Thoracic aorta (tissue), 2 donors: Measurements from ENCODE around the gene ROS1. TPM values are rescaled to one million over a fixed set of nuclear protein-coding genes. Genes with fewer than 3 reads are reported as not detected.
"Not testable (repeated sequence)": the region's sequence is repeated elsewhere in the genome, so short reads cannot be mapped to it uniquely, and the experiment has no call there.

Experiments used
- ATAC-seq: fragments of 150-250 bp; one replicate; pipeline ENCODE4 v1.8.0; 2017; ENCODE audit warnings: low read depth; ENCODE audit not compliant: insufficient number of reproducible peaks, low FRiP score
- DNase-seq: peaks from one replicate; pipeline ENCODE4 v3.0.0-alpha.2; 2020; ENCODE audit warnings: low spot score
- H3K27ac ChIP-seq, 2 donors: fragments of 200-600 bp; sonication (generic); 1 replicate in 1 of 2; 2 replicates in 1 of 2; pipeline ENCODE4 v1.5.1; 2016; ENCODE audit warnings: mild to moderate bottlenecking in 2 of 2, moderate library complexity in 2 of 2
- H3K27me3 ChIP-seq: fragments of 200-600 bp; sonication (generic); replicated peaks from 2 replicates; pipeline ENCODE4 v1.6.0; 2016; ENCODE audit warnings: mild to moderate bottlenecking; ENCODE audit not compliant: insufficient read depth
- H3K36me3 ChIP-seq: fragments of 200-600 bp; sonication (generic); one replicate; pipeline ENCODE4 v1.5.1; 2016
- H3K4me1 ChIP-seq, 2 donors: fragments of 200-600 bp; sonication (generic); 1 replicate in 1 of 2; 2 replicates in 1 of 2; pipeline versions ENCODE4 v1.5.1 to v1.6.0; 2016; ENCODE audit warnings: low read depth in 2 of 2, mild to moderate bottlenecking in 1 of 2; ENCODE audit not compliant: control insufficient read depth in 1 of 2
- H3K4me3 ChIP-seq: fragments of 200-600 bp; sonication (generic); 2 replicates; pipeline ENCODE4 v1.5.1; 2016; ENCODE audit warnings: mild to moderate bottlenecking
- H3K9me3 ChIP-seq: fragments of 200-600 bp; sonication (generic); 2 replicates; pipeline ENCODE4 v1.5.1; 2016
- CTCF ChIP-seq: fragments of 200-600 bp; sonication (generic); IDR thresholded peaks from one replicate; pipeline ENCODE4 v1.5.1; 2019; ENCODE audit warnings: antibody characterized with exemption
- total RNA-seq, 2 donors: library from RNA; depleted of rRNA; stranded (reverse); fragments of >200 nt; gene quantifications; one replicate each; pipeline versions ENCODE4 v1.1.0 to v1.2.3, GENCODE V29; 2016

ROS1 gene
- total RNA-seq, 2 donors from 2014 or later, result not detected

GRCh38 chr6:117448011-117448410 lies 22.3 kb upstream of the ROS1 start:
- Histone ChIP-seq H3K36me3 (no peaks in the 10 kb centered on the region), H3K27me3 (no peaks in the 10 kb centered on the region), H3K4me1 (peaks cover 11 to 30% of the 10 kb centered on the region in 2 donors), H3K9me3 (no peaks in the 10 kb centered on the region), H3K27ac (peak overlapping the region in 1 of 2 donors; percentile 37), H3K4me3 (peak overlapping the region; percentile 26)
- ATAC-seq (no peak), DNase-seq (no peak)
- no peak for TF ChIP-seq CTCF

DNA sequence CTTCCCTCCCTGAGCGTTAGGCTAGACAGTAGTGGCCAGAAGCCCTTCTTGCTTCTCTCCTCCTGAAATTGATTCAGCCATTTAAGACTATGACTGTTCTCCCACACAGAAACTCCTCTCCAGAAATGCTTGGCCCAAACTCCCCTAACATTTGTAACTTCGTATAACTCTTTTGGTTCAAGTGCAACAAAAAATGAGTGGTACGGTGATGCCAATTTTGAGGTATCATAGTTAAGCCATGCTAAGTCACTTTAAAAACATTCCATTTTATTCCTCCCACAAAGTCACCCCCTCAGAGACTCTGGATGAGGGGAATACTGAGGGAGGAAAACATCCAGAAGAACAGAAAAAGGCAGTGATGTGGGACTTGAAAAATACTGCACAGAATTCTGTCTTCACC lies 21.1 kb upstream of the ROS1 start:
- Histone ChIP-seq H3K9me3 (no peaks in the 10 kb centered on the region), H3K27me3 (no peaks in the 10 kb centered on the region), H3K27ac (peak overlapping the region in 1 of 2 donors; percentile 16), H3K4me1 (peaks cover 11 to 30% of the 10 kb centered on the region in 2 donors), H3K4me3 (no peak overlapping the region), H3K36me3 (no peaks in the 10 kb centered on the region)
- DNase-seq, result no peak
- TF ChIP-seq CTCF, result no peak
- ATAC-seq, result no peak

DNA sequence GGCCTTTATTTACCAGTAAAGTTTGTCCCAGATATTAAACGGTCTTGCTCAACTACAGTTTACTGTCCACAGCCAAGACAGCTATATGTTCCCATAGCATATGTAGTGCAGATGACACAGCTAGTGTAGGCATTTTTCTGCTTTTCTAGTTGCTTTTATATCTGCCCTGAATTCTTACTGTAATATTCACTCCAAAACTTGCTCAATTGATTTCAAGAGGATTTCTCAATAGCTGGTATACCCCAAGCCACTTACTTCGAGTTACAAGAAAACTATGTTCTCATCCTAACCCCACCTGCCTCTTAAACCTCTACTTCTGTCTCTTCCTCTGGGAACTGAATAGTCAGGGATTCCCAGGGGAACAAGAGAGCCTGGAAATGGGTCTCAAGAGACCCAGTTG lies 18.9 kb upstream of the ROS1 start:
- DNase-seq (no peak), ATAC-seq (no peak)
- Histone ChIP-seq H3K4me1 (peaks cover 9 to 25% of the 10 kb centered on the region in 2 donors), H3K9me3 (no peaks in the 10 kb centered on the region), H3K4me3 (no peak overlapping the region), H3K36me3 (no peaks in the 10 kb centered on the region), H3K27ac (no peak overlapping the region), H3K27me3 (no peaks in the 10 kb centered on the region)
- no peak for TF ChIP-seq CTCF

DNA sequence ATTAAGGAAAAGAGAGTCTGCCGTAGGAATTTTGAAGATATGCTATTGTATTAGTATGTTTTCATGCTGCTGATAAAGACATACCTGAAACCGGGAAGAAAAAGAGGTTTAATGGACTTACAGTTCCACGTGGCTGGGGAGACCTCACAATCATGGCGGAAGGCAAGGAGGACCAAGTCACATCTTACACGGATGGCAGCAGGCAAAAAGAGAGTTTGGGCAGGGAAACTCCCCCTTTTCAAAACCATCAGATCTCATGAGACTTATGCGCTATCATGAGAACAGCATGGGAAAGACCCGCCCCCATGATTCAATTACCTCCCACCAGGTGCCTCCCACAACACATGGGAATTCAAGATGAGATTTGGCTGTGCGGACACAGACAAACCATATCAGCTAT lies 16.6 kb upstream of the ROS1 start:
- not testable (repeated sequence) for H3K27me3 ChIP-seq, H3K4me1 ChIP-seq, ATAC-seq, DNase-seq, H3K27ac ChIP-seq, H3K9me3 ChIP-seq, H3K36me3 ChIP-seq, H3K4me3 ChIP-seq

DNA sequence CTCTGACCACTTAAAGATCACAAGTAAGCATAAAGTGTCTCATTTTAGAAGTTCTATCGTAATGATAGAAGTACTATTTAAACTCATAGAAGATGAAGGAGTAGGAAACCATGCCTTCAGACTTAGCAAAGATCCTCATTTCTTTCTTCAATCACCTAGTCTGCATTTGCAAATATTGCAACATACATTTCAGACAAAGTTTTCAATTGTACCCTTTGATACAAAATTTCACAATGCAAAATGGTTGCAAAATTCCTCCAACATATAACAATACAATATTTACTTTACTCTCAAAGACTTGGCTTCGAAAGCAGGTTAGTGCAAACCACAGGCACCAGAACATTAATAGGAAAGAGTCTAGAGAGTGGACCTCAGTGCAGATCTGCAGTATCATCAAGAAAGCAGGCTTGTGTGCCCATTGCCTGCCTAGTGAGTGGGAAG lies 16.1 kb upstream of the ROS1 start:
- TF ChIP-seq CTCF, result no peak
- H3K27ac ChIP-seq, result no peak overlapping the region

More for the DNA sequence above, 16.1 kb upstream of the ROS1 start:
- Histone ChIP-seq H3K9me3 (no peaks in the 10 kb centered on the region), H3K27me3 (no peaks in the 10 kb centered on the region), H3K36me3 (no peaks in the 10 kb centered on the region), H3K4me1 (peaks cover 0 to under 1% of the 10 kb centered on the region in 2 donors), H3K4me3 (no peak overlapping the region)
- ATAC-seq, result no peak
- no peak for DNase-seq
